Retina (tissue), 1 donor: Measurements from ENCODE around the gene TFF1.
"Not testable (repeated sequence)": the region's sequence is repeated elsewhere in the genome, so short reads cannot be mapped to it uniquely, and the experiment has no call there.

Experiments
- DNase-seq: peaks from one replicate; pipeline ENCODE4 v3.0.0-alpha.2; 2016

The TFF1 gene

DNA sequence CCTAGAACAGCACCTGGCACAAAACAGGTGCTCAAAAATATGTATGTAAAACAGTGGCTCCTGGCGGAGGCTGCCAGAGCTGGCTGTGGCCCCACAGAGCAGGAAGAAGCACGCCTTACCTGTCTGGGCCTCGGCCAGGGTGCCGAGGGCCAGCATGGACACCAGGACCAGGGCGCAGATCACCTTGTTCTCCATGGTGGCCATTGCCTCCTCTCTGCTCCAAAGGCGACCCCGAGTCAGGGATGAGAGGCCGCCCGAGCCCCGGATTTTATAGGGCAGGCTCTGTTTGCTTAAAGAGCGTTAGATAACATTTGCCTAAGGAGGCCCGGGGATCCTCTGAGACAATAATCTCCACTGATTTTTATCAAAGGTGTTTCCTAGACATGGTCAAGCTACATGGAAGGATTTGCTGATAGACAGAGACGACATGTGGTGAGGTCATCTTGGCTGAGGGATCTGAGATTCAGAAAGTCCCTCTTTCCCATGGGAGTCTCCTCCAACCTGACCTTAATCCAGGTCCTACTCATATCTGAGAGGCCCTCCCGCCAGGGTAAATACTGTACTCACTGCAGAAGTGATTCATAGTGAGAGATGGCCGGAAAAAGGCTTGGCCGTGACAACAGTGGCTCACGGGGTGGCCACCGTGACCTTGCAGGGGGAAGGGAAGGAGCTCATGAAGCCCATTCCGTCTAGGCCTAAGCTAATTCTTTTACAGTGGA, at the start of gene TFF1:
TSS of gene TFF1 (minus strand) at position 244 of the 719 bp plus-strand sequence. CDS start at position 204, 40 bp downstream.
- no peak for DNase-seq

DNA sequence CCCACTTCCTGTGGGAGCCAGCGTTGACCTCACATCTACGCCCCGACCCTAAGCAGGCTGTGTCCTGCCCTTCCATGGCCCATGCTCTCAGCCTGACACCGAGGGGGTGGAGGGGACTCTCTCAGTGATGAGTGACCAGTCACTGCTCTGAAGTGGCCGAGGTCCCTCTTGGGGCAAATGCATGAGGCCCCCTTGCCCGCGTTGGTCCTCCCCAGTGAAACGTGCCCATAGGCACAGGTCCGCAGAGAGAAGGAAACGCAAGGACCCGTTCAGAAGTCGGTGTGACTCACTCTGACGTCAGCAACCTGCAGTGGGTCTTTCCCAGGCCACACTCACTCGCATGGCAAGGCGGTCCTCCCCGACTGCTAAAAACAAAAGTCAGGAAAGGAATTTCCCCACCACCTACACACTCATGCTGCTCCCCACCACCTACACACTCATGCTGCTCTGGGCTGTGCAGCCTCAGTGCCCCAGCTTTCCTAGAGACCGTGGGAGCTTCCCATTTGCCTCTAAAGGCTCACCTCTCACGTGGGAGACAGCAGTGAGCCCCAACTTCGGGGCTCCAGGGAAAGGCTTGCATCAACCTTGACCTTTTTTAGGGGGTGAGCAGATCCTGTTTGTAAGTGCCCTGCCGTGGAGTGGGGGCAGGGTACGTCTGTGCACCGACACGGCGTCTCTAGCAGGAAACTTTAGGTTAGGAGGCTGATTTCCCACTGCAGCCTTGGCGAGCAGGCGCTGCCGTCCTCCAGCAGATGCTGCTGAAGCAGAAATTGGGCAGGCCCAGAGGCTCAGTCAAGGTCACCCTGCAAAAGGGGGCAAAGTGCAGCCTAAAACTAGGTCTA, 48.8 kb upstream of the TFF1 start:
- DNase-seq, result no peak

DNA sequence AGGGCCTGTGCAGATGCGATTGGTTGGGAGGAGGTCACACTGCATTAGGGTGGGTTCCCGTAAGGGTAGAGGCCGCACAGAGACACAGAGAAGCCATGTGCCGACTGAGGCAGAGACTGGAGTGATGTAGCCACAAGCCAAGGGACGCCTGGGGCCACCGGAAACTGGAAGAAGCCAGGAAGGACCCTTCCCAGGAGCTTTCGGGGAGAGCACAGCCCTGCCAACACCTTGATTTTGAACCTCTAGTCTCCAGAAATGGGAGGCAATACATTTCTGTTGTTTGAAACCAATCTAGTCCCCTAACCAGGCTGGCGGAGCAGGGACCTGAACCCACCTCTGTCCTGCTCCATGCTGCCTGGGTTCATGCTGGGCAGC, 48.2 kb upstream of the TFF1 start:
- DNase-seq, result no peak

DNA sequence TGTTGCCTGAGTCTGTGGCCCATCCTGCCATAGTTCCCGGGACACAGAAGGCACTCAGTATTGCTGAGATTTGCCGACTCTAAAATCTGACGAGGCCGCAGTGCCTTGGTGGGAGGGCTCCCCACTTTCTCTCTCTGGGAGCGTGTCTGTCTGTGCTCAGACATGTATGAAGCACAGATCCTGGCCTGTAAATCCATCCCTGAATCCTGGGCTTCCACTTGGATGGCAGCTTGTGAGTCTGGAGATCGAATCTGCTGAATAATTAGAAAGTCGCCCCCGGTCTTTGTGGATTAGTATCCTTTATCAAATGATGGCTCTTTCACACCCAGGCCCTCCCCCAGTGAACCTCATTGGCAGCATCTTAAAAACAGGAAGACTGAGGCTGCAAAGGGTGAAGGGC, 47.7 kb upstream of the TFF1 start:
- no peak for DNase-seq

DNA sequence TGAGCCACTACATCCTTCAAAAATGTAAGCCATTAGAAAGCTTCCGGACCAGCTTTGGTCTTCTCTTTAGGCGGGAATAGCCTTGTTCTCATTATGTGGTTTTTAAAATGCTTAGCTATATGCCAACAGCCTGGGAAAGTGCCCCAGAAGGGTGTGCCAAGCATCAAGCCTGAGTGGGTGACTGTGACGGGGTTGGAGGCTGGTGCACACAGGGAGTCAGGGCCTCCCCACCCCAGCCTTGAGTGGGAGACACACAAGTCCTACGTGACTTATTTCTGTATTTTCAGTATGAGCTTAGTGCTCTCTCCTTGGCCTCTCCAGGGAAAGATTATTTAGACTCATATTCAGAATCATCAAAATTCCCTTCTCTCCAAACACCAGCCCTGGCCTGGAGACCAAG, 47.2 kb upstream of the TFF1 start:
- no peak for DNase-seq

DNA sequence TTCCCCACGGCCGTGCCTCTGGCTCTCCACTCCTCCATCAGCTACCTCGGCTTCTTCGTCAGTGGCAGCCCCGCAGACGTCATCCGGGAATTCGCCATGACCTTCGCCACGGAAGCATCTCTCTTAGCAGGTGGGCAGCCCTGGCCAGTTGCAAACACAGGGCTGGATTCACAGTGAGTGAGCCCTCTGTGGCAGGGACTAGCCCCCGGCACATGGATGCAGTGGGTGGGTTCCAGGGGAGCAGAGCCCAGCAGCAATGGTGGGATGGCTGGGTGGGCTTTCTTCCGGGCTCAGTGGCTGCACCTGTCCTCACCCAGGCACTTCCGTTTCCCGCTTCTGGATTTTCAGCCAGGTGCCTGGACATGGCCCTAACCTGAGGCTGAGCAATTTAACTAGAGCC, 46.8 kb upstream of the TFF1 start:
- no peak for DNase-seq

DNA sequence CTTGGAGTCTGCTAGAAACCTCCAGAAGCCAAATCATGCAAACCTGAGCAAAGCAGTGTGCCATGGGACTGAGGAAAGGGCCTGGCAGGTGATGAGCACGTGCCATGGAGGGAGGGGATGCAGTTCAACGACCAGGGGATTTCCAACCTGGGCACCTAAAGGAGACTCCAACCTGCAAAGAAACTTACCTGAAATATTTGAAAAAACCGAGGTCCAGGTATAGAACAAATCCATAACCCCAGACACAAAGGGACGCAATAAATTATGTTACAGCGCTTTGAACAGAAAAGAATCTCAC, 46.2 kb upstream of the TFF1 start:
- DNase-seq, result no peak

DNA sequence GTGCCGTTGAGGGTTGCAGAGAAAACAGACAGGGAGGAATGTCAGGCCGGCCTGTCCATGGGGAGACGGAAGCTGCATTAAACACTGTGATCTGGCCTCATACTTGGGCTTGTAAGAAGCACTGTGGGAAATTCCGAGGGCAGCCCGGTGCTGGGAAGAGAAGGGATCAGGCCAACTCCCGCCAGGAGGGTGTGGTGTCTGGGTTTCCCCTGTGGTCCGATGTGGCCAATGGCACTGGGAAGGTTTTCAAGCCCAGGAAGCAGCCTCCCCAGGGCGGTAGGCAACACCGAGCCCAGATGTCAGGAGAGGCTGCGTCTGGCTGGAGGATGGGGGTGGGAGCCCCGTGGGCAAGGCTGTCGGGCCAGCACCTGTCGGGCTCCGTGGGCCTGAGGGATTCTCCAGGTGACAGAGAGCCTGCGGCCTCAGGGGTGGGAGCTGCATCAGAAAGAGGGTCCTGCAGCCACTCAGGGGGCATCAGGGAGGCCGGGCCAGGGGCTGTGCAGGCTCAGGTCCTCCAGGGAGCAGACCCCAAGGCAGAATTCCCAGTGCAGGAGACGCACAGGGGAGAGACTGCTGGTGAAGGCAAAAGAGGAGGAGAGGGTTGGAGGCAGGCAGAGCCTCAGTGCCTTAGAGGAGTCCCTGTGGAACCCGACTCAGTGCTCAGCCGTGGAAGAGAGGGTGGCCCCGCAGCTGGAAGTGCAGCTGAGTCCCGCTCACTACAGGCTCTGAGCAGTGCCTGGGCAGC, 45.7 kb upstream of the TFF1 start:
- DNase-seq, result no peak

DNA sequence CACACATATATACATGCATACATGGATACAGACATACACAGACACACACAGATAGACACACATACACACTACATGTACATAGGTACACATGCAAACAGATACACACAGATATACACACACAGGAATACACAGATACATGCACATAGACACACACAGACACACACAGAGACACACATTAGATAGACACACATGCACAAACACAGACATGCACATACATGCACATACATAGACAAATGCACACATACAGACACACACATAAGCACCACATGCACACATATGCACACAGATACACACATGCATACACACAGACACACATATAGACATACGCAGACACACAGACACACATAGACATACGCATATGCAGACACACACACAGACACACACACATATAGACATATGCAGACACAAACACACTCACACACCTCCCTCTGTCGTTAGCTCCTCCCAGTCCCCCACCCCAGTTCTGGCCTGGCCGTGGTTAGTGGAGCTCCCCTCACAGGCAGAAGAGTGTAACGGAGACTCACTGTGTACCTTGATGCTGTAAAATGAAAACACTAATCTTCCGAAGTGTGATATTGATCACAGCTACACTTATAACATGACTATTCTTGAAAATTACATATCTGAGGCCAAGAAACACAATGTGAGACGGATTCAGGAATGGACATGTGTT, 45.0 kb upstream of the TFF1 start:
- no peak for DNase-seq

DNA sequence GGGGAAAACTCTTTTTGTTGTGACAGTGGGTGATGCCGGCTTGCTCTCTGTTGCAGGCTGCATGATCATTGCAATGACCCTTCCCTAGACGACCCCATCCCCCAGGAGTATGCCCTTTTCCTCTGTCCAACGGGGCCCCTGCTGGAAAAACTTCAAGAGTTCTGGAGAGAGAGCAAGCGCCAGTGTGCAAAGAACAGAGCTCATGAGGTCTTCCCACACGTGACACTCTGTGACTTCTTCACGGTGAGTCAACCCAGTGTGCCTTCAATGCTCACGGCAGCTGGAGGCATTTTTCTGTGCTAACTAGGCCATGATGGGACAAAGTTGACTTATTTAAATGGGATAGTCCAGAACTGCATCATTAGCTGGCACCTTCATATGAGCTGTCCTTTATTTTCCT, 43.0 kb upstream of the TFF1 start:
- no peak for DNase-seq

DNA sequence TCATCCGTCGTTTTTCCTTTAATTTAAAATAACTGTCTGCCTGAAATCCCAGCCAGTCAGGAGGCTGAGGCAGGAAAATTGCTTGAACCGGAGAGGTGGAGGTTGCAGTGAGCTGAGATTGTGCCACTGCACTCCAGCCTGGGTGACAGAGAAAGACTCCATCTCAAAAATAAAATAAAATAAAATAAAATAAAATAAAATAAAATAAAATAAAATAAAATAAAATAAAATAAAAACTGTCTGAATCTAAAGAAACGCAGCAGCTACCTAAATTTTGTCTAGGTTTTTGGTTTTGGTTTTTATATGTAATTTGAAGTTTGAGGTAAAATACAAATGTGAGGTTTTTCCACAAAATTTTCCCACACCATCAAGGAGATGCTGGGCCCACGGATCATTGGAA, 42.4 kb upstream of the TFF1 start:
- not testable (repeated sequence) for DNase-seq

DNA sequence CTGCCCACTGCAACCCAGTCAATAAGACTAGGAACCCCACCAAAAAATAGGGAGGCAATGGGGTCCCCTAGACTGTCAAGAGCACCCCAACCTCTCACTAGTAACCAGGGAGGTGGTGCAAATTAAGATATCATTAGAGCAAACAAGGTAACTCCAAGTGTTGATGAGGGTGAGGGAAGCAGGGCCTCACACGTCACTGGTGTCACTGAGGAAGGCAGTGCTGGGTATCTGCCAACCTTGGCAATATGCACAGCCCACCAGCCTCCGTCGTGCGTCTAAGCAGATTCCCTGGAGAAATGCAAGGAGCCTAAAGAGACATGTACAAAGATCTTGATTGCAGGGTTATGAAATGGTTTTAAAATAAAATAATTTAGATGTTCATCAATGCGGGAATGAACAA, 41.1 kb upstream of the TFF1 start:
- no peak for DNase-seq

DNA sequence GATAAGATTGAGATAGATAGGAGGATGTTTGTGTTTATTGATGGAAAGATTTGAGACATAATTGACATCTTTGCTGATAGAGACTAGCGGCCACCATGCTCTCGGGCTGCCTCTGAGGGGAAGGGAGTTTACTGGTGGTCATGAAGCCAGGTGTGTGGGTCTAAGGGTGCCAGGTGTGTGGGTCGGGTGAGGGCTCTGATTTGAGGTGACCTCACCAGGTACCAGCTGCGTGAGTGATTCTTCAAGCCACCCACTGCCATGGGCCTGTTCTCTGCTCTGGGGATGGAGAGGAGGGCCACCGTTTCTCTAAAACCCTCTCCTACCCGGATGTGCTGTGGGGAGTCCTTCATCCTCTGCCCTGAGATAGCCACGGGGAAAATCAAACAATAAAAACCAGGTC, 40.5 kb upstream of the TFF1 start:
- no peak for DNase-seq

DNA sequence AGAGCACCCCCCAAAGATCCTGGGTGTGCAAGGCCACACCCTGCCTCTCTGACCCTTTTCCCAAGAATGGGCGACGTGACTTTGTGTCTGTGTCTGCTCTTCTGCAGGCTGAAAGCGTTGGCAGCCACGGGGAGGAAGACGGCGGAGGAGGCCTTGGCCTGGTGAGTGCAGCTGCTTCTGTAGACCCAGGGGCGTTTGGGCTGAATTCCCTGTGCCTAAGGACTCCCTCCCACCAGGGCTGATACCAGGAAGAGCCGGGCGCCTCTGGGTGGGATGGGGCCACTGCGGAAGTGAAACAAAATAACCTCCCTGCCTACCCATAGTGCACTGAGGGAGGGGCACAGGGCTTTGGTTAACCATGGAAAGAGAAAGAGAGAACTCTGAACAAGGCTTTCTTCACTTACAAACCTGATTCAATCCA, 39.9 kb upstream of the TFF1 start:
- no peak for DNase-seq

DNA sequence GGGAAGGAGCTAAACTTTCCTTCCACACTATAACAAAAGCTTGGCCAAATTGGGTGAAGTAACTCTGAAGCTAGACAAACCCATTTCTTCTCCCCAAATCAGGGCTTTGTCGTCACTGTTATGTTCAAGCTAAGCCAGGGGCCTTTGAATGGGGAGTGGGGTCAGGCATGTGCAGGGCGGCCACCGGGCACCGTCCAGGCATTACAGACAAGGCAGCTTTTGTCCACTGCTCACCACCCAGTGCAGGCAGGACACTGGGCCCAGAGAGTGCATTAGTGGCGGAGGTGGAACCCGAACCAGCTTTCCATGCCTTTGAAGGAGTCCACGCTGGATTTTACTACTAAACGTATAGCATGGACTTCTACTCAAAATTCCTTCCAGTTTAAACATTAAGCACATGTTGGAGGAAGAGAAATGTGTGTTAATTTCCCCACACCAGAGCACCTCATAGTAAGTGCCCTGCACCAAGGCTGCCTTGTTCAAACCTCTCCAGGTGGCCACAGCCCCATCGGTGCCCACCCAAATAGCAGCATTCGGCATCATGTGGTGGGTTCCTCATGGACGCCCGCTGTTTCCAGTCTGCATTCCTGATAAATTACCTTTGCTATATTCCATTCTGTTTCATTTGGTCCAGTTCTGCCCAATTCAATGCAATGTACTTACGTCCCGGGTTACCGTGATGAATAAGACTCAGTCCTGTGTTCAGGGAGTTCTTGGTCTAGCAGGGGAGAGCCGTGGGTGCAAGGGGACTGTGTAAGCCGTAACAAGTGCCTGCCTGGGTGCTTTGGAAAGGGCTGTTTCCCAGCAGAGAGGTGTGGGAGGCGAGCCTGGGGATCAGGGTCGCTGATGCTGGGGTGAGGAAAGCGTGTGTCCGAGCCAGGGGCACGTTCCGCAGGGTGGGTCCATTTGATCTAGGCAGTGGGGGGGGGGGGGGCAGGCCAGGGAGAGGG, 39.0 kb upstream of the TFF1 start:
- no peak for DNase-seq

DNA sequence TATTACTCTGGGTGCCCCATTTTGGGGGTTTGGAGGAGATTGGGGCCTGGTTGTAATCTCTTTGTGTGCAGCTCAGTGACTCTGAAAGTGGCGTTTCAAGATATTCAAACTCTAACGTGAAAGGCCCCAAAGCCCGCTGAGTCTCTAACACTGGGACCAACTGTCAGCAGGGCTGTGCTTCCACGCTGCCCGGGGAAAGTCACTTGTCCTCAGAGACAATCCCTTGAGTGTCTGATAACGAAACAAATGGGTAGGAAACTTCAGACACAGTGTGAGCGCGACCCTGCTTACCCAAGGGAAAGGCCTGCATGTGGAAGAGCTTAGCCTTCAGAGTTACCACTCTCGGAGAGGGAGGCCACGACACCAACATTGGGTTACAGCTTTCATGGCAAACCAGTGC, 38.2 kb upstream of the TFF1 start:
- no peak for DNase-seq

DNA sequence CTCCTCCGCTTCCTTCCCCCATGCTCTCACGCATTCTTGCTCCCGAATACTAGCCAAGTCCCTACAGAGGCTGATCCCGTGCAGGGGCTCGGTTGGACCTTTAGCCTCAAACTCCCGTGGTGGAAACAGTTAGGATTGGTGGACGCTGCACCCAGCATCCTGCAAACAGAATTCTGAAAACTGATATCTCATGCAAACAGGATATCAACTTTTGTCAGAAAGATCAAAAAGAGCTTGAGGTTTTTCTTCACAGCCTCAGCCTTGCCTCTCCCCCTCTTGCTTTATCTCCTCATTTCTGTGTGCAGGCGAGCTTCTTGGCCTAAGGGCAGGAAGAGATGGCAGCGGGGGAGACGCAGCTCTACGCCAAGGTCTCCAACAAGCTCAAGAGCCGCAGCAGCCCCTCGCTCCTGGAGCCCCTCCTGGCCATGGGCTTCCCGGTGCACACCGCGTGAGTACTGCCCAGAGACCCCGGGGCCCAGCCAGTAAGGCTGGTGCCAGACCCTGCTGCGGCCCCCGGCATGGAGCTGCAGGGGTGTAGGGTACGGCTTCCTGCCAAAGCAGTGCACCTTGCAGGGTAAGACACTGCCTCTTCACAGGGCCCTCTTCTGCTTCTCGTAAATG, 37.4 kb upstream of the TFF1 start, which contains the start of gene UBASH3A:
TSS of gene UBASH3A (plus strand) at position 292 of the 621 bp plus-strand sequence. CDS start at position 336, 44 bp downstream.
- DNase-seq, result no peak

DNA sequence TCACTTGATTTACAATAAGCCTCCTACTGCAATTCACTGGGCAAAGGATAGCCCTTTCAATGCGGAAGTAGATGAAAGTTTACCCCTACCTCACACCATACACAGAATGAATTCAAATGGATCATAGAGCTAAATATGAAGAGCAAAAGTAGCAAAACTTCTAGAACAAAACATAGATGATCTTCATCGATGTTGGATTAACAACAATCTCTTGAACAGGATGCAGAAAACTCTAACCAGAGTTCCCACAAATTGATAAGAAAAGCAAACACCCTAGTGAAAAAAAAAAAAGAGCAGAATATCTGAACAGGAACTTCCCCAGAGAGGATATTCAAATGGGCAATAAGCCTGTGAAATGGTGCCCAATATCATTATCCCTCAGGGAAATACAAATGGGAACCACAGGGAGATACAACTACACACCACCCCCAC, 35.5 kb upstream of the TFF1 start:
- DNase-seq, result no peak

DNA sequence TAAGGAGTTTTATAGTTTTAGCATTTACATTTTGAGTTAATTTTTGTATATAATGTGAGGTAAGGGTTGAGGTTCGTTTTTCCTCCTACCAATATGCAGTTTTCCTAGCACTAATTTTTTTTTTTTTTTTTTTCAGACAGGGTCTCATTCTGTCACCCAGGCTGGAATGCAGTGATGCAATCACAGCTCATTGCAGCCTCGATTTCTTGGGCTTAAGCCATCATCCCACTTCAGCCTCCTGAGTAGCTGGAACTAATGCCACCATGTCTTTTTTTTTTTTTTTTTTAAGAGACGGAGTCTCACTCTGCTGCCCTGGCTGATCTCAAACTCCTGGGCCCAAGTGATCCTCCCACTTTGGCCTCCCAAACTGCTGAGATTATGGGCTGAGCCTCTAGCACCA, 34.8 kb upstream of the TFF1 start:
- DNase-seq, result no peak

DNA sequence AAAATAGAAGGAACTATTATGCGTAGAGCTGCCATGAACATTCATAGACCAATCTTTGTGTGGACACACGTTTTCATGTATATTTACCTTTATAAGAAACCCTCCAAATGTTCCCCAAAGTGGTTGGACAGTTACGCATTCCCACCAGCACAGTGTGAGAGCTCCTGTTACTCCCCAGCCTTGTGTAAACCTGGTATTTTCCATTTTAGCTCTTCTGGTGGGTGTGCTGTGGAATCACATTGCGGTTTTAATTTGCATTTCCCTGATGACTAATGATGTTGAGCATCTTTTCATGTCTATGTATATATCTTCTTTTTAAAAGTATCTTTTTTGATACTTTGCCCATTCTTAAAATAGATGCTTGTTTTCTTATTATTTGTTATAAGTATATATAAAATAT, 34.2 kb upstream of the TFF1 start:
- DNase-seq, result no peak

DNA sequence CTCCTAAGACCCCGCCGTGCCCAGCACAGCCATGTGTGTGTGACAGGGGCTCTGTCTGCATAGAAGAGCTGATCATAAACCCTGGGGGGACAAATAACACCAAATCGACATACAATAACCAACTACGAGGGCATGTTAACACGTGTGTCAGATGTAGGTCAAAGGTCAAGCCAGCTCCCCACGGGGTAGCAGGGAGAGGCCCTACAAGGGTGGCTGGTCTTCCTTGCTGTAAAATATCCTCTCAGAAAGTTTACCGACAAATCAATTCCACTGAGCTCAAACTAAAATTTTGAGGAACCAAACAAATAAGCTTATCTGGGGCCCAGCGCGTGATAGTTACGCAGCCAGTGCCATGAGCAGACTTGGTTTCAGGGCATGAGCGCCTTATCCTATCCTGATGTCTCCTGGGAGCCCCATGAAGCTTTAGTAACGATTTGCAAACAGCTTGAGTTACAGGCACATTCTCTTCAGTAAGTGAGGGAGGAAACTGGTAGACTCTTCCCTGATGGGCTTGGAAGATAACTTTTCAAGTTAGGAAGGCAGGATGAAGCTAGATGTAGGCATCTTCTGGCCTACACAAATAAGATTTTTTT, 32.2 kb upstream of the TFF1 start:
- no peak for DNase-seq
